NCI-H2081 treated with DMSO at 0.1 percent for 48 hours (cell line): ENCODE measurements around the gene VARS1.
"Not testable (repeated sequence)": the region's sequence is repeated elsewhere in the genome, so short reads cannot be mapped to it uniquely, and the experiment has no call there.

Source experiments
- DNase-seq: peaks from one replicate; lab custom pipeline; 2025; lab: John Stamatoyannopoulos, UW

VARS1 gene

GRCh38 chr6:31794294-31794865, 1.2 kb downstream of the VARS1 start:
- no peak for DNase-seq

GRCh38 chr6:31793927-31794245, 1.7 kb downstream of the VARS1 start:
- not testable (repeated sequence) for DNase-seq

GRCh38 chr6:31792761-31793171, 2.8 kb downstream of the VARS1 start:
- DNase-seq, result no peak

- no peak for DNase-seq
These were observed 3.5 kb downstream of the VARS1 start for GRCh38 chr6:31792090-31792374.

GRCh38 chr6:31791324-31792089, 4.0 kb downstream of the VARS1 start:
- no peak for DNase-seq

GRCh38 chr6:31785475-31785874, 10.1 kb downstream of the VARS1 start:
- DNase-seq, result no peak

- DNase-seq, result no peak
These were observed 11.2 kb downstream of the VARS1 start for GRCh38 chr6:31784098-31784925.

GRCh38 chr6:31782126-31782855, 13.3 kb downstream of the VARS1 start:
- no peak for DNase-seq

GRCh38 chr6:31781244-31782125, 14.1 kb downstream of the VARS1 start:
- no peak for DNase-seq

GRCh38 chr6:31780507-31781243, 14.9 kb downstream of the VARS1 start:
- DNase-seq, result no peak

- no peak for DNase-seq
These were observed 15.6 kb downstream of the VARS1 start for GRCh38 chr6:31779908-31780307.

- no peak for DNase-seq
These were observed 16.3 kb downstream of the VARS1 start for GRCh38 chr6:31778999-31779885.

- DNase-seq, result no peak
These were observed 17.4 kb downstream of the VARS1 start for GRCh38 chr6:31778193-31778592.

GRCh38 chr6:31777667-31778050, 17.9 kb downstream of the VARS1 start:
- DNase-seq, result no peak

GRCh38 chr6:31776989-31777666, 18.4 kb downstream of the VARS1 start, which contains the start of gene VWA7:
VWA7 (minus strand) TSS chr6:31777328; CDS start chr6:31776779, 549 bp downstream.
- no peak for DNase-seq

- no peak for DNase-seq
These were observed 19.0 kb downstream of the VARS1 start for GRCh38 chr6:31776485-31776988.

- DNase-seq, result no peak
These were observed 19.7 kb downstream of the VARS1 start for GRCh38 chr6:31775633-31776484.

- DNase-seq, result no peak
These were observed 20.4 kb downstream of the VARS1 start for GRCh38 chr6:31775184-31775583.
